CD4-positive, alpha-beta T cell treated with Interleukin-10 for 1 hour (primary cell): ENCODE data around the gene SH3GL3.

ENCODE experiments used
- DNase-seq: peaks from one replicate; pipeline ENCODE4 v3.0.0-alpha.2; 2020

SH3GL3 gene

DNA sequence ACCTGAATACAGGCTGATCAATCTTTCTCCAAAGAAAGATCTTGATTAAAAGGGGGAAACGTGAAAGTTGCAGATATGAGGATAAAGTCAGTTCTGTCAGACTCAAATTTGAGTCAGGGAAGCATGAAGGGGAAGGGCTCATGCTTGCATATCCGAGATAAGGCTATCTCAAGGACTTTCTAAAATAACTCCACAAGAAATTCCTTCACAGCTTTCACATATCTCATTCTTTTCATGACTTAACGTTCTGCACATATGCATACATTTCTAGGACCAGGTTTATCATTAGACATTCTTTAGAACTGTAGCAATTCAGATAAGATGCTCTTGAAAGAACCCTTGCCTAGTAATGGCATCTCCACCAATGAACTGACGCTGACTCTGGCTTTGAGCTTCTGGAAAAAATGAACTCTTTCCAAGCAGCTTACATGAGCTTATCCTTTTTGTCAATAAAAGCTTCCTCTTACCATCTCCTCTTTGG is 15.9 kb downstream of the SH3GL3 start:
- no peak for DNase-seq

- DNase-seq, result no peak
These were observed 23.7 kb downstream of the SH3GL3 start for GRCh38 chr15:83470887-83471286.

- no peak for DNase-seq
These were observed 24.2 kb downstream of the SH3GL3 start for GRCh38 chr15:83471307-83471866.

DNA sequence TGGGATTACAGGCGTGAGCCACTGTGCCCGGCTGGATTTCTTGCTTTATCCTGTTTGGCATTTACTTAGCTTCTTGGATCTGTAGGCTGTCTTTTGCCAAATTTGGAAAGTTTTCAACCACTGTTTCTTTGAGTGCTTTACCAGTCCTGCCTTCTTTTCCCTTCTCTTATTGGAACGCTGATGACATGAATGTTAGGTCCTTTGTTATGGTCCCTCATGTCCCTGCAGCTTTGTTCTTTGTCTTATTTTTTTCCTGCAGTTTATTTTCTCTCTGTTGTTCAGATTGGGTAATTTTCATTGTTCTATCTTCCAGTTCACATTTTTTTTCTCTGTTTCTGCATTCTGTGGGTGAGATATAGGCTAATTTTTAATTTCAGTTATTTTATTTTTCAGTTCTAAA is 25.0 kb downstream of the SH3GL3 start:
- no peak for DNase-seq

DNA sequence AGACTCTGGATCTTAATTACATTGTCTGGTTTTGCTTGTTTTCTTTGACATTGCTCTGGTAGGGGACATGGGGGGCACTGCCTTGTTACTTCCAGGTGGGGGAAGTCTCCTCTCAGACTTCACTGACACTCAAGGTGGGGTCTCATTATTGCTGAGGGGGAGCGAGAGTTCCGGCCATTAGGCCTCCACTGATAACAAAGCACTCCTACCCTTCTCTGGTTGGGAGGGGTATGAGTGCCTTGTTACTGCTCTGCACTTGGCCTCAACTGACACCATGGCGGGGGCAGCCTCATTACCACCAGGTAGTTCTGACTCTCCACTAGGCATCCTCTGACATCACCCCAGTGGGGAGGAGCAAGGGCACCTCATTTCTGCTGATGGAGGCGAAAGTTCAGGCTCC is 25.7 kb downstream of the SH3GL3 start:
- DNase-seq, result no peak

- DNase-seq, result no peak
These were observed 27.4 kb downstream of the SH3GL3 start for GRCh38 chr15:83474578-83474977.

DNA sequence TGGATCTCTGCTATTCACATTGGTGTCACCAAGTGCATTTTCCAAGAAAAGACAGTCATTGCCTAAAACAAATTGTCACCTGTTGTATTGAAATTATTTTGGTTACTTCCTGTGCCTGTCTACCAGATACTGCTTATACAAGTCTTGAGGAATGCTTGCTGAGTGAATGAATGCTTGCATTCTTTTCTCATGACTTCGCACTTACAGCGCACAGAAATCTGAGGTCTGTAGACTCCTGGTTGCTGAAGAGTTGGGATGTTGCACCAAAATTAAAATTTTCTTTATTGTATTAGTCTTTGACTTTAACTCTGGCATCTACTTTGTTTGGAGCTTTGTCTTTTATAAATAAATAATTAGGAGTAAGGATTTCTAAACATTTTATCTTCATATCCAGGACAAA is 28.4 kb downstream of the SH3GL3 start:
- DNase-seq, result no peak

- DNase-seq, result no peak
These were observed 28.9 kb downstream of the SH3GL3 start for GRCh38 chr15:83476066-83476465.

DNA sequence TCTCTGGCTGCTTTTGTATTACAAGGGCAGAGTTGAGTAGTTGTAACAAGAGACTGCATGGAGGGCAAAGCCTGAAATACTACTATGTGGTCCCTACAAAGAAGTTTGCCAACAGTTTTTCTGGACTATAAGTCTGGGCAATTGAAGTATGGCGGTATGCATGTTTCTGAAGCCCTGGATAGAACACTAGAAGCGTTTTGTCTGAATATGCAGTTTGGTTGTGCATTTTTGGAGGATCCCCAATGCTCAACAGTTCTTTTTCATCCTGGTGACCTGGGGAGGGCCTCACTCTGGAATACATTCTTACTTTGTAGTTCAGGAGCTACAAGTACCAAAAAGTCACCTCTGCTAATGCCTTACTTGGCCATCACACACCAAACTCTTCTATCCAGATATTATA is 29.6 kb downstream of the SH3GL3 start:
- DNase-seq, result no peak

GRCh38 chr15:83477172-83477807 is 30.1 kb downstream of the SH3GL3 start:
- DNase-seq, result no peak

DNA sequence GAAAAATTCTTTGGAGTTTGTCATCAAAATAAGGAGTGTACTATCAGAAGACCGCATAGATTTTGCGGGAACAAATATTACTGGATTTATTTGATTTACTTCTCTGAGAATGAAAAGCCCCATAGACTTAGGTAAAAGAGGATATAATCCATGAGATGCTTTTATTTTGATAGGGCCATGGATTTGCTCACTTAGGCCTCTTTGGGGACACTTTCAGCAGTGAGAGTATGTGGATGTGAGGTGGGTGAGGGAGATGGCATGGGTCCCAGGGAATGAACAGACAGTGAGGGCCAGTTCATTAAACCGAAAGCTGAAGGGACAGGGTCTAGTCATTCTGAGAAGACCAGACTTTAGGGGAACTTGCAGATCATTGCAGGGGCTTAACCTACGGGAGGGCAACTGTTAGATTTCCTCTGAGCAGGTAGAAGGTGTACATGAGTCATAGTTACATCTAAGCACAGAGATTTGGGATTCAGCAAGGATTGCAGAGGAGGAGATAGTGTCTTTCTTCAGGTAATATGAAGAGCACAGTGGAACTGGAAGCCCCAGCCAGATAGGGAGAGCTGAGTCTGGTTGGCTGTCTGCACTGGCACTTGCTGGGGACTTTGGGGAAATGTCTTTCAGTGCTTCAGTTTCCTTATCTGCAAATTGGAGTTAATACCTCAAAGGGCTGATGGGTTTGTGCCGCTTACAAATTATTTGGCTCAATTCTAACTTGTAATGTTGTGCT is 30.8 kb downstream of the SH3GL3 start:
- no peak for DNase-seq

- no peak for DNase-seq
These were observed 36.5 kb downstream of the SH3GL3 start for GRCh38 chr15:83483612-83484011.

DNA sequence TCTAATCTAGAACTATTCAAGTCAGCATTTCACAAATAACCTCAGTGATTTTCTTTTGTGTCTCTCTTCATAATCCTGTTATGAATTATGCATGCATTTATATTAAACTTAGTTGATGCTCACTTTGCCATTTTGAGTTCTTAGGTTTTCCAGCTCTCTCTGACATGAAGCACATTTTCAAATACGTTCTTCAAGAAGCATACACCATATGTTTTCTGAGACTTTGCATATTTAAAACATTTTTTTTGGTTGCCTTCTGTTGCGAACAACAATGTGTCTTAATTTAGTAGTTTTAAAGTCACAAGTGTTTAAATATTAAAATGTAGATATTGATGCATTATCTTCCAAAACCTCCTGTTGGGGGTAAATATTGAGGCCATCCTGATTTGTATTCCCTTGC is 37.5 kb downstream of the SH3GL3 start:
- DNase-seq, result no peak

DNA sequence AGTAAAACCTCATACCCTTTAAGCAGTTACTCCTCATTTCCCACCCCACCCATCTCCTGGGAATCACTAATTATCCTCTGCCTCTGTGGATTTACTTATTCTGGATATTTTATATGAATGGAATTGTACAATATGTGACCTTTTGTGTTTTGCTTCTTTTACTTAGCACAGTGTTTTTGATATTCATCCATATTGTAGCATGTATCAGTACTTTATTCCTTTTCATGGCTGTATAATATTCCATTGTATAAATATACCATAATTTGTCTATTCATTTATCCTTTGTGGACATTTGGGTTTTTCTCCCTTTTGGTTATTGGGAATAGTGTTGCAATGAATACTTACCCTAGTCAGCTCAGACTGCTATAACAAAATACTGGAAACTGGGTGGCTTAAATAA is 39.2 kb downstream of the SH3GL3 start:
- DNase-seq, result no peak

- no peak for DNase-seq
These were observed 40.4 kb downstream of the SH3GL3 start for GRCh38 chr15:83487519-83487918.

DNA sequence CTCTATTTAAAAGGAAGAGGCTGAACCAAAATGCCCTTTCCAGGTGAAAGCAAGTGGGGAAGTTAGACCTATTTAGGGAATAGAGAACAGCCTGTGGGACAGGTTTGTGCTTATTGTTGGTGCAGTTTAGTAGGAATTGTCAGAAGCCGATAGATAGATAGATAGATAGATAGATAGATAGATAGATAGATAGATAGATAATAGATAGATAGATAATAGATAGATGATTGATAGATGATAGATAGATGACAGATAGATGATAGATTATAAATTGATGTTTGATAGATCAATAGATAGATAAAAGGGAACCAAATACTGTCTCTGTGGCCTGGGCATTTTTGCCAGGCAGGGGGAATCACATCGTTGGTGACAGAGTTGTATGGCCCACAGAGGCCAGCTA is 42.5 kb downstream of the SH3GL3 start:
- DNase-seq, result no peak

- DNase-seq, result no peak
These were observed 44.3 kb downstream of the SH3GL3 start for GRCh38 chr15:83491486-83491885.

- DNase-seq, result no peak
These were observed 49.6 kb downstream of the SH3GL3 start for GRCh38 chr15:83496766-83497165.

- no peak for DNase-seq
These were observed 51.2 kb downstream of the SH3GL3 start for GRCh38 chr15:83498374-83498773.

DNA sequence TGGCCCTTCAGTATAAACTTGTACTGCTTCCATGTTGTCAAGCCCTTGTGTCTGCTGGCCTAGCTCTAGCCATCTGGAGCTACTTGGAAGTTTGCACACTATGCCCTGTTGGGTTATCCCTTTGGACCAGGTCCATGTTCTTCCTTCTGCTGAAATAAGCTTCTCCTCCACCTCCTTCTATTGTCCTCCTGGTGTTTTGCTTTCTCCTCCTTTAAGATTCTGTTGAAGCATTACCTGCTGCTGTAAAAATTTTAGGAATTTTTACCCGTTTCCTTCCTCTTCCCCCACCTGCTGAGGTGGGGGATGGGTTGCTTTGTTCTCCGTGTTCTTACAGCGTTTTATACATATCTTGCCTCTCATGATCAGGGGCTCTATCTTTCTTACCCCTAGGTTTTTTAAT is 51.7 kb downstream of the SH3GL3 start:
- no peak for DNase-seq

DNA sequence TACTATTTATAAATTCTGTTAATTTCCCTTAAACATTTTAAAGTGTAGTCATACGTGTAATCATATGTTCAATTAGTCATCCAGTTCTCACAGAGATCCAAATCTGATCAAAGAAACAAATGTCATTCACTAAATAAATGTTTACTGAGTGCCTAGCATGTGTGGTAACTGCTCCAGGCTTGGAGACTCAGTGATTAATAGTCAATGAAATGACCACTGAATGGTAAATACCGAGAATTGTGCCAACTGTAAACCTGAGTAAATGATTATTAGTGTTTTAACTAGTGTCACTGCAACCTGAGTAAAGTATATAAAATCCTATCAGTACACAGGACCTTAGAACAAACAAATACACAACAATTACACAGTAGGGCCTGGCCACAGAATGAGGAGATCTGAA is 52.3 kb downstream of the SH3GL3 start:
- DNase-seq, result no peak

- no peak for DNase-seq
These were observed 56.6 kb downstream of the SH3GL3 start for GRCh38 chr15:83503595-83504364.

- no peak for DNase-seq
These were observed 57.2 kb downstream of the SH3GL3 start for GRCh38 chr15:83504365-83504764.

DNA sequence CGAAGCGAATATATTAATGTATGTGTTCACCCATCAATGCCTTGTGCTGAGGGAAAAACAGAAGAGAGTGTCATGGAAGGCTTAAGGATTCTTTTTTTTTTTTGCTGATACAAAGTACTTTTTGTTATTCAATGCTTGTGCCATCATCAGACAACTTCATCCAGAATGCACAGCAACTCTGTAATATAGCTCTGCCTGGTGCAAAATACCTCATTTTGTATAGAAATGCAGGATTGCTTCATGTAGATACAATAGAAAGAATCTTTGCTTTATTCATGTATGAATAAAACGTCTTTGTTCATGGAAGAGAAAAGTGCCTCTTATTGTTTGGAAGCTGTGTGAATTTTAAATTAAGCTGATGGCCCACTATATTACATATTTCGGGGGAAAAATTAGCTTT is 62.9 kb downstream of the SH3GL3 start:
- DNase-seq, result no peak
